ENCODE measurements around the gene FCRL5. TPM values are rescaled to one million over a fixed set of nuclear protein-coding genes. Genes with fewer than 3 reads are reported as not detected.

Gene FCRL5
- total and polyA plus RNA-seq, 7 donors: 0.60 to 10.2 TPM; not detected in 5

DNA sequence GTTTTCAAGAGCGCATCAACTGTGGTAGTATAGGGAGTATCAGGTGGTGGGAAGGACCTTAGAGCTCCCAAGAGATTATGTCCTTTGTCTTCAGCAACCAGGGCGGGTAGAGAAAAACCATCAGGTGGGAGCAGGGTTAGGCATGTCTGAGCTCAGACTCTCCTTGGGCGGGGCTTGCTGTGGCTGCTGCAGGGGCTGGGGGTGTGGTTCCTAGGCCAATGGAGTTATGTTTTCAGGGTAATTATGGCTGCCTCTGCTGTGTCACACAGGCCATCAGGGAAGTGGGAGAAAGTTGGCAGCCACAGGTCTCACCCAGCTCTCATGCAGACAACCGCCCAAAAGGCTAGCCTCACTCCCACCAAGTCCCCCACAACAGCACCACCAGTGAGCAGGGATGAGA lies 74.9 kb downstream of the FCRL5 start:
- intact Hi-C loops (cut with DNase I): no loop called here
- Histone ChIP-seq H3K4me3 (no peak overlapping the region), H3K27ac (no peak overlapping the region), H3K27me3 (no peaks in the 10 kb centered on the region), H3K4me1 (no peaks in the 10 kb centered on the region), H3K36me3 (no peaks in the 10 kb centered on the region), H3K9me3 (peaks cover 0 to 3% (median 0%) of the 10 kb centered on the region in 4 donors)
- no peak for DNase-seq
- 93 to 96% methylated on average over 4 of the region's 4 CpGs for WGBS, 2 donors
- TF ChIP-seq EP300 (IDR thresholded peaks at IDR 0.05) (no peak), POLR2AphosphoS5 (IDR thresholded peaks at IDR 0.05) (no peak), POLR2A (IDR thresholded peaks at IDR 0.05) (no peak)
- TF ChIP-seq, protein P1, sequence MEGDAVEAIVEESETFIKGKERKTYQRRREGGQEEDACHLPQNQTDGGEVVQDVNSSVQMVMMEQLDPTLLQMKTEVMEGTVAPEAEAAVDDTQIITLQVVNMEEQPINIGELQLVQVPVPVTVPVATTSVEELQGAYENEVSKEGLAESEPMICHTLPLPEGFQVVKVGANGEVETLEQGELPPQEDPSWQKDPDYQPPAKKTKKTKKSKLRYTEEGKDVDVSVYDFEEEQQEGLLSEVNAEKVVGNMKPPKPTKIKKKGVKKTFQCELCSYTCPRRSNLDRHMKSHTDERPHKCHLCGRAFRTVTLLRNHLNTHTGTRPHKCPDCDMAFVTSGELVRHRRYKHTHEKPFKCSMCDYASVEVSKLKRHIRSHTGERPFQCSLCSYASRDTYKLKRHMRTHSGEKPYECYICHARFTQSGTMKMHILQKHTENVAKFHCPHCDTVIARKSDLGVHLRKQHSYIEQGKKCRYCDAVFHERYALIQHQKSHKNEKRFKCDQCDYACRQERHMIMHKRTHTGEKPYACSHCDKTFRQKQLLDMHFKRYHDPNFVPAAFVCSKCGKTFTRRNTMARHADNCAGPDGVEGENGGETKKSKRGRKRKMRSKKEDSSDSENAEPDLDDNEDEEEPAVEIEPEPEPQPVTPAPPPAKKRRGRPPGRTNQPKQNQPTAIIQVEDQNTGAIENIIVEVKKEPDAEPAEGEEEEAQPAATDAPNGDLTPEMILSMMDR (IDR thresholded peaks at IDR 0.05): no peak

DNA sequence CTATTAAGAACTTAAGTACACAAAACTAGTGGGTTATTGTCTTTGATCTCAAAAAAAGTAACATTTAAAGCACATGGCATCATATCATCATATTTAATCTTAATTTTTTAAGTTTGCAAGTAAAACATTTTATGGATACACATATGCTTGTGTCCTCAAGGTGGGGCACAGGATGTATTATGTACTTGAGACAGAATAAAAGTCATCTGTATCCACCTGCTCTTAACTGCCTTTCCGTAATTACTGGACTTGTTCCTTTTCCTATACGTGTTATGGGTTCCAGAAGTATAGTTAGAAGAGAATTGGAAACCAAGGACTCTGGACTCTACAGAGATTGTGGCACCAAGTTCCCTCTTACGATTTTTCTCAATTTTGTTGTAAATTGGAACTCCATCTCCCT lies 79.4 kb downstream of the FCRL5 start:
- DNase-seq: no peak
- H3K27me3 ChIP-seq: no peaks in the 10 kb centered on the region
- H3K4me1 ChIP-seq: no peaks in the 10 kb centered on the region
- intact Hi-C loops (cut with DNase I): no loop called here
- WGBS, 2 donors: 12 to 59% methylated on average over 3 of the region's 3 CpGs
- no peaks in the 10 kb centered on the region for H3K36me3 ChIP-seq
- no peak overlapping the region for H3K27ac ChIP-seq
- TF ChIP-seq, protein P1 (IDR thresholded peaks at IDR 0.05): no peak
- TF ChIP-seq POLR2A (IDR thresholded peaks at IDR 0.05) (no peak), POLR2AphosphoS5 (IDR thresholded peaks at IDR 0.05) (no peak), EP300 (IDR thresholded peaks at IDR 0.05) (no peak)
- H3K9me3 ChIP-seq: peaks cover 0 to 3% (median 0%) of the 10 kb centered on the region in 4 donors
- H3K4me3 ChIP-seq: no peak overlapping the region

DNA sequence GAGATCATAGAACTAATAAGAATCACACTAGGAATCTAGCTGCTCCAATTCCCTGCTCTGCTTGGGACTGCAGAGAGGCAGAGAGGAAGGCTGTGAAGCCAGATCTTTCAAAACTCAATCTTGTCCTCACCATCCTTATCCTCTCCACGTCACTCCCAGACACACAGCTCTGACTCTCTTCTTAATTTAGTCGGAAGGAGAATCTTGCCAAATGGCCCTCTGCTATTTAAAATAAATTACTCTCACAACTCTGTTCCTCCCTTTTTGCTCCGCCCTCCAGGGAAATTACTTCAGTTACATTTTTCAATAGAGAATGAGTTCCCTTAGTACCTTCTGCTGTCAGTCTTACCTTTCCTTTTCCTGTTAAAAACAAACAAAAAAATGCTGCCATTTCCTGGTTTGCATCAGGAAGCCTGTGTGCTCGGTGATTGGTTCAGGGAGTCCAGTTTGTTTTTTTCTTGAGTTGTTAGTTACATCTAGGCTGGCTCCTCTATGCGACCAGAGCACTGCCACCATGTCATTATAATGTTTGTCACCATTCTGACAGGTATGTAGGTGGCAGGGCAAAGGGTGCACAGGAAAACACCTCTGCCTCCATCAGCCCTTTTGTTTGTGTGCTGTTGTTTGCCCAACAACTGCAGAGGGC lies 80.1 kb downstream of the FCRL5 start:
- H3K27ac ChIP-seq: no peak overlapping the region
- H3K4me1 ChIP-seq: no peaks in the 10 kb centered on the region
- DNase-seq: no peak
- no peak overlapping the region for H3K4me3 ChIP-seq
- no peaks in the 10 kb centered on the region for H3K36me3 ChIP-seq
- H3K9me3 ChIP-seq: peaks cover 0 to 3% (median 0%) of the 10 kb centered on the region in 4 donors
- WGBS, 2 donors: 13 to 48% methylated on average over 5 of the region's 5 CpGs
- H3K27me3 ChIP-seq: no peaks in the 10 kb centered on the region
- intact Hi-C loops (cut with DNase I): no loop called here
- TF ChIP-seq, protein P1 (IDR thresholded peaks at IDR 0.05): no peak
- no peak for TF ChIP-seq POLR2AphosphoS5 (IDR thresholded peaks at IDR 0.05)
- no peak for TF ChIP-seq POLR2A (IDR thresholded peaks at IDR 0.05)
- no peak for TF ChIP-seq EP300 (IDR thresholded peaks at IDR 0.05)

DNA sequence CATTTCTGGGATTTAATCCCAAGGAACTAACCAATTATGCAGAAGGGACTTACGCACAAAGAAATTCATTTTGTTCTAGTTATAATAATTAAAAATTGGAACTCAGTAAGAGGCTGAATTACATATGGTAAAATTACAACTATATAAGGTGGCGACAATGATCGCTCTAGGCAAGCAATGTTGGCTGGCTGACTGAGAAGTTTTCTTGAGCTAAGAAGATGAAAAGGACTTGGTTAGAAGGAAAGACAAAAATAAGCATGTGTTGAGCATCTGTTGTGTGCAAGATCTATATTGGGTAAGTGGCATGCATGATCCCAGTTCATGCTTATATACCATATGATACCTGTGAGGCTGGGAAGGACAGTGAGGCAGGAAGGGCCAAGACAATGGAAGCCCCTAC lies 80.8 kb downstream of the FCRL5 start:
- no peaks in the 10 kb centered on the region for H3K4me1 ChIP-seq
- H3K27ac ChIP-seq: no peak overlapping the region
- no peaks in the 10 kb centered on the region for H3K27me3 ChIP-seq
- 96 to 99% methylated on average over 3 of the region's 3 CpGs for WGBS, 2 donors
- no peaks in the 10 kb centered on the region for H3K36me3 ChIP-seq
- no peak overlapping the region for H3K4me3 ChIP-seq
- no peak for DNase-seq
- TF ChIP-seq, protein P1 (IDR thresholded peaks at IDR 0.05): no peak
- no peak for TF ChIP-seq POLR2AphosphoS5 (IDR thresholded peaks at IDR 0.05)
- no peak for TF ChIP-seq EP300 (IDR thresholded peaks at IDR 0.05)
- no peak for TF ChIP-seq POLR2A (IDR thresholded peaks at IDR 0.05)
- H3K9me3 ChIP-seq: peaks cover 0 to under 1% (median 0%) of the 10 kb centered on the region in 4 donors
- intact Hi-C loops (cut with DNase I): no loop called here
